GF-D8 (cell line): ENCODE measurements around the gene CENPP.

Experiments
- DNase-seq: peaks from one replicate; lab custom pipeline; 2025; lab: John Stamatoyannopoulos, UW

The CENPP gene

GRCh38 chr9:92313624-92314012 is 12.1 kb upstream of the CENPP start:
- no peak for DNase-seq

- no peak for DNase-seq
These were observed 10.3 kb upstream of the CENPP start for GRCh38 chr9:92315456-92315855.

GRCh38 chr9:92324431-92324830 is 1.3 kb upstream of the CENPP start:
- DNase-seq, result peak; percentile 5

- DNase-seq, result no peak
These were observed 874 bp upstream of the CENPP start for GRCh38 chr9:92324889-92325268.

GRCh38 chr9:92325991-92326500 is 293 bp downstream of the CENPP start:
- DNase-seq, result peak; percentile 28

- no peak for DNase-seq
These were observed 1.6 kb downstream of the CENPP start for GRCh38 chr9:92327283-92327850.

GRCh38 chr9:92328225-92328624 is 2.5 kb downstream of the CENPP start:
- DNase-seq, result no peak

GRCh38 chr9:92332577-92333281 is 7.0 kb downstream of the CENPP start:
- DNase-seq, result no peak

GRCh38 chr9:92333282-92333634 is 7.5 kb downstream of the CENPP start:
- no peak for DNase-seq

- DNase-seq, result no peak
These were observed 15.8 kb downstream of the CENPP start for GRCh38 chr9:92341578-92341977.

GRCh38 chr9:92342825-92343488 is 17.2 kb downstream of the CENPP start:
- DNase-seq, result no peak

- no peak for DNase-seq
These were observed 19.8 kb downstream of the CENPP start for GRCh38 chr9:92345582-92345981.

- no peak for DNase-seq
These were observed 24.3 kb downstream of the CENPP start for GRCh38 chr9:92349771-92350739.

- DNase-seq, result no peak
These were observed 25.0 kb downstream of the CENPP start for GRCh38 chr9:92350740-92351133.

- DNase-seq, result no peak
These were observed 27.3 kb downstream of the CENPP start for GRCh38 chr9:92353051-92353450.

GRCh38 chr9:92359394-92359995 is 33.7 kb downstream of the CENPP start:
- DNase-seq, result peak; percentile 25

- DNase-seq, result peak; percentile 31
These were observed 34.3 kb downstream of the CENPP start for GRCh38 chr9:92360083-92360482.

GRCh38 chr9:92369075-92369474 is 43.3 kb downstream of the CENPP start:
- DNase-seq, result no peak

- no peak for DNase-seq
These were observed 47.4 kb downstream of the CENPP start for GRCh38 chr9:92373167-92373566.

GRCh38 chr9:92377876-92378275 is 52.1 kb downstream of the CENPP start:
- DNase-seq, result peak; percentile 35

- no peak for DNase-seq
These were observed 53.3 kb downstream of the CENPP start for GRCh38 chr9:92378865-92379560.
